ENCODE measurements around the gene GM2A. TPM values are rescaled to one million over a fixed set of nuclear protein-coding genes. Genes with fewer than 3 reads are reported as not detected.

The GM2A gene
- total and polyA plus RNA-seq, 4 donors = 31.3 to 78.7 (median 38.1) TPM

DNA sequence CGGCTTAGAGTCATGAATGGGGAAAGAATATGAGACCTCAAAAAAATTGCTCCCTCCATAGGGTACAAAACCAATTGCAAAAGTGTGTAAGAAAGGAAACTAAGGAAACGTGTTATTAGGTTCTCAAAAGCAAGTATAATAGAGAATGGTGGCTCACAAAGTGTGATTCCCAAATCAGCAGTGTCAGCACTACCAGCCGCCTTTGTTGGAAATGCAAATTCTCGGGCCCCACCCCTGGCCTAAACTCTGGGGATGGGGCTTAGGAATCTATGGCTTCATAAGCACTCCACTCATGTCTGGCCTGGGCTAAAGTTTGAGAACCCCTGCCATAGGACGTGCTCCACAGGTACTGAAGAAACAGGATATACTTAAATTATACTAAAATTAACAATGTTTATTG is 27.5 kb upstream of the GM2A start:
- Histone ChIP-seq H3K9me3 (ENCODE audit: control insufficient read depth in 4 of 4, insufficient read depth in 3 of 4, low read length in 3 of 4) (no peaks in the 10 kb centered on the region), H3K4me1 (ENCODE audit: control insufficient read depth in 5 of 5, insufficient read depth in 5 of 5, low read length in 5 of 5) (peaks cover 0 to 24% (median 0%) of the 10 kb centered on the region in 5 donors), H3K27ac (ENCODE audit: low read depth in 1 of 2, low read length in 1 of 2) (no peak overlapping the region), H3K4me3 (no peak overlapping the region), H3K9ac (ENCODE audit: insufficient read depth in 1 of 2, low read length in 2 of 2) (no peak overlapping the region), H3K27me3 (ENCODE audit: control insufficient read depth in 3 of 3, insufficient read depth in 3 of 3, low read length in 2 of 3) (peaks cover 0 to 2% (median 0%) of the 10 kb centered on the region in 3 donors), H3K36me3 (ENCODE audit: control insufficient read depth in 4 of 4, insufficient read depth in 4 of 4, low read length in 4 of 4) (no peaks in the 10 kb centered on the region)
- 67 to 71% methylated on average over 5 of the region's 5 CpGs for WGBS, 2 donors
- no peak for ATAC-seq (ENCODE audit: insufficient read depth, low FRiP score)
- TF ChIP-seq CTCF (IDR thresholded peaks at IDR 0.05; ENCODE audit: control extremely low read depth, extremely low read depth) = no peak
- no peak for DNase-seq

DNA sequence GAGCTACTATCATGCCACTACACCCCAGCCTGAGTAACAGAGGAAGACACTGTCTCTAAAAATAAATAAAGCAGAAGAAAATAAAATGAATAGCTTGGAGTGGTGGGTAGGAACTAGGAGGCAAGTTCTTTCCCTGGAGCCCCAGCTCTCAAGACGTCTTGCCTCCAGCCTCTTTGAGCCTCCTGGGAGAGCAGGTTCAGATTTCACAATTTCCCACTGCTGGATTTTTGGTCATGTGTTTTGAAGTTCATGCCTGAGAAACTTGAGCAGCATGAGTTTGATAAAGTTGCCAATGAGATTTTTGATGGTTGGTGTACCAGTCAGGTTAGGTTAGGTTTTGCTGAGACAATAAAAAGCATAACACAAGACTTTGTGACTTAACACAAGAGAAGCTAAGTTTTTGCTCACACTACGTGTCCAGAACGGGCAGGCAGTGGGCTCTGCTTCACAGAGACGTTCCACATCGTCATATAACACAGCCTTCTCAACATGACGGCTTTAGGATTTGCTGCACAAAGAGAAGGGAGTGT is 25.0 kb upstream of the GM2A start:
- Histone ChIP-seq H3K27me3 (ENCODE audit: control insufficient read depth in 3 of 3, insufficient read depth in 3 of 3, low read length in 2 of 3) (peaks cover 0 to 2% (median 0%) of the 10 kb centered on the region in 3 donors), H3K4me1 (ENCODE audit: control insufficient read depth in 5 of 5, insufficient read depth in 5 of 5, low read length in 5 of 5) (peaks cover 0 to 4% (median 0%) of the 10 kb centered on the region in 5 donors), H3K27ac (ENCODE audit: low read depth in 1 of 2, low read length in 1 of 2) (no peak overlapping the region), H3K4me3 (no peak overlapping the region), H3K9me3 (ENCODE audit: control insufficient read depth in 4 of 4, insufficient read depth in 3 of 4, low read length in 3 of 4) (no peaks in the 10 kb centered on the region), H3K36me3 (ENCODE audit: control insufficient read depth in 4 of 4, insufficient read depth in 4 of 4, low read length in 4 of 4) (no peaks in the 10 kb centered on the region), H3K9ac (ENCODE audit: insufficient read depth in 1 of 2, low read length in 2 of 2) (no peak overlapping the region)
- WGBS, 2 donors = 52 to 82% methylated on average over 6 of the region's 6 CpGs
- DNase-seq (no peak), ATAC-seq (ENCODE audit: insufficient read depth, low FRiP score) (no peak)
- no peak for TF ChIP-seq CTCF (IDR thresholded peaks at IDR 0.05; ENCODE audit: control extremely low read depth, extremely low read depth)

DNA sequence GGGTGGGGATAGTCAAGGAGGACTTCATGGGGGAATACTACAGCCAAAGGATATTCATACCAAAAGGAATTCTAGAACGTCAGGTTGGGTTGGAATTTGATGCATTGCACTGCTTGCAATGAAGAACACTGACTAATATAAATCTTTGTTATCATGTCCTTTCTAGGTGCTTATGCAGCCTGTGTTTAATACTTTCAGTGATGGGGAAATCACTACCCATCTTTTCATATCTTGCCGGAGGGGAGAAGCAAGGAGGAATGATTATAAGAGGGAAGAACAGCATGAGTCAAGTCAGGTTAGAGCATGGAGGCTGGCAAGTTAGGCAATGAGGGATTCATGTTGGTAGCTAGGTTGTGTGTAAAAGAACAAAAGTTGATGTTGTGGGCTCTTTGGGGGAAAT is 24.0 kb upstream of the GM2A start:
- Histone ChIP-seq H3K4me1 (ENCODE audit: control insufficient read depth in 5 of 5, insufficient read depth in 5 of 5, low read length in 5 of 5) (peaks cover 0 to 5% (median 0%) of the 10 kb centered on the region in 5 donors), H3K36me3 (ENCODE audit: control insufficient read depth in 4 of 4, insufficient read depth in 4 of 4, low read length in 4 of 4) (no peaks in the 10 kb centered on the region), H3K4me3 (no peak overlapping the region), H3K27ac (ENCODE audit: low read depth in 1 of 2, low read length in 1 of 2) (no peak overlapping the region), H3K9ac (ENCODE audit: insufficient read depth in 1 of 2, low read length in 2 of 2) (no peak overlapping the region), H3K9me3 (ENCODE audit: control insufficient read depth in 4 of 4, insufficient read depth in 3 of 4, low read length in 3 of 4) (no peaks in the 10 kb centered on the region), H3K27me3 (ENCODE audit: control insufficient read depth in 3 of 3, insufficient read depth in 3 of 3, low read length in 2 of 3) (no peaks in the 10 kb centered on the region)
- no peak for ATAC-seq (ENCODE audit: insufficient read depth, low FRiP score)
- 87 to 95% methylated on average over 2 of the region's 2 CpGs for WGBS, 2 donors
- no peak for TF ChIP-seq CTCF (IDR thresholded peaks at IDR 0.05; ENCODE audit: control extremely low read depth, extremely low read depth)
- no peak for DNase-seq

All from lung (tissue), 12 donors.